ENCODE data around the gene TMEM243. TPM values are rescaled to one million over a fixed set of nuclear protein-coding genes. Genes with fewer than 3 reads are reported as not detected.

TMEM243 gene
- total and polyA plus RNA-seq, 2 of the 4 experiments (the other 2 are of a cell fraction) = 28.7 to 31.1 TPM

GRCh38 chr7:87152112-87152896 is 67.2 kb downstream of the TMEM243 start, which contains the start of gene DMTF1:
TSS of gene DMTF1 (plus strand) at chr7:87152453. CDS start at chr7:87164942, 12,489 bp downstream.
- in situ Hi-C loops (cut with MboI; ENCODE audit: low sequenced_read_pairs) (no loop called here), intact Hi-C loops (cut with micrococcal nuclease) (loop anchor here (1.0 to 10.0 kb wide), 5 partner anchors 67 to 722 kb away; partner anchors contain the start of genes CROT, DBF4, SLC25A40 and TMEM243), dilution Hi-C loops (cut with HindIII; ENCODE audit: low sequenced_read_pairs, unreplicated experiment) (no loop called here)
- no TSS peak for BruUV-seq (replicated peaks)
- TF ChIP-seq, protein P1, sequence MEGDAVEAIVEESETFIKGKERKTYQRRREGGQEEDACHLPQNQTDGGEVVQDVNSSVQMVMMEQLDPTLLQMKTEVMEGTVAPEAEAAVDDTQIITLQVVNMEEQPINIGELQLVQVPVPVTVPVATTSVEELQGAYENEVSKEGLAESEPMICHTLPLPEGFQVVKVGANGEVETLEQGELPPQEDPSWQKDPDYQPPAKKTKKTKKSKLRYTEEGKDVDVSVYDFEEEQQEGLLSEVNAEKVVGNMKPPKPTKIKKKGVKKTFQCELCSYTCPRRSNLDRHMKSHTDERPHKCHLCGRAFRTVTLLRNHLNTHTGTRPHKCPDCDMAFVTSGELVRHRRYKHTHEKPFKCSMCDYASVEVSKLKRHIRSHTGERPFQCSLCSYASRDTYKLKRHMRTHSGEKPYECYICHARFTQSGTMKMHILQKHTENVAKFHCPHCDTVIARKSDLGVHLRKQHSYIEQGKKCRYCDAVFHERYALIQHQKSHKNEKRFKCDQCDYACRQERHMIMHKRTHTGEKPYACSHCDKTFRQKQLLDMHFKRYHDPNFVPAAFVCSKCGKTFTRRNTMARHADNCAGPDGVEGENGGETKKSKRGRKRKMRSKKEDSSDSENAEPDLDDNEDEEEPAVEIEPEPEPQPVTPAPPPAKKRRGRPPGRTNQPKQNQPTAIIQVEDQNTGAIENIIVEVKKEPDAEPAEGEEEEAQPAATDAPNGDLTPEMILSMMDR (conservative IDR thresholded peaks at IDR 0.05; ENCODE audit: low read depth, low read length) = 0 out of 2 replicates have a peak, but pooled peaks have one; percentile 6
- no peak for TF ChIP-seq RFX5 (IDR thresholded peaks at IDR 0.05; ENCODE audit: low read depth, low read length)
- TF ChIP-seq, protein P2, sequence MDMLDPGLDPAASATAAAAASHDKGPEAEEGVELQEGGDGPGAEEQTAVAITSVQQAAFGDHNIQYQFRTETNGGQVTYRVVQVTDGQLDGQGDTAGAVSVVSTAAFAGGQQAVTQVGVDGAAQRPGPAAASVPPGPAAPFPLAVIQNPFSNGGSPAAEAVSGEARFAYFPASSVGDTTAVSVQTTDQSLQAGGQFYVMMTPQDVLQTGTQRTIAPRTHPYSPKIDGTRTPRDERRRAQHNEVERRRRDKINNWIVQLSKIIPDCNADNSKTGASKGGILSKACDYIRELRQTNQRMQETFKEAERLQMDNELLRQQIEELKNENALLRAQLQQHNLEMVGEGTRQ (IDR thresholded peaks at IDR 0.05; ENCODE audit: low read depth, low read length) = no peak
- TF ChIP-seq BHLHE40 (IDR thresholded peaks at IDR 0.05; ENCODE audit: low read depth, low read length) = peak; percentile 84
- peak; percentile 90 for TF ChIP-seq POLR2A (IDR thresholded peaks at IDR 0.05; ENCODE audit: low read depth, low read length)
- peak; percentile 93 for TF ChIP-seq CEBPB (IDR thresholded peaks at IDR 0.05; ENCODE audit: low read depth, low read length)
- TF ChIP-seq MAZ (IDR thresholded peaks at IDR 0.05; ENCODE audit: borderline replicate concordance, low read depth, low read length) = peak; percentile 99
- TF ChIP-seq, protein P3, sequence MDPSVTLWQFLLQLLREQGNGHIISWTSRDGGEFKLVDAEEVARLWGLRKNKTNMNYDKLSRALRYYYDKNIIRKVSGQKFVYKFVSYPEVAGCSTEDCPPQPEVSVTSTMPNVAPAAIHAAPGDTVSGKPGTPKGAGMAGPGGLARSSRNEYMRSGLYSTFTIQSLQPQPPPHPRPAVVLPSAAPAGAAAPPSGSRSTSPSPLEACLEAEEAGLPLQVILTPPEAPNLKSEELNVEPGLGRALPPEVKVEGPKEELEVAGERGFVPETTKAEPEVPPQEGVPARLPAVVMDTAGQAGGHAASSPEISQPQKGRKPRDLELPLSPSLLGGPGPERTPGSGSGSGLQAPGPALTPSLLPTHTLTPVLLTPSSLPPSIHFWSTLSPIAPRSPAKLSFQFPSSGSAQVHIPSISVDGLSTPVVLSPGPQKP (IDR thresholded peaks at IDR 0.05; ENCODE audit: borderline replicate concordance, low read depth, low read length) = 0 out of 2 replicates have a peak, but pooled peaks have one; percentile 17
- peak; percentile 37; the same call in 1 of the 2 replicates for TF ChIP-seq MXI1 (IDR thresholded peaks at IDR 0.05; ENCODE audit: borderline replicate concordance, low read depth, low read length)
- peak within 1 kb of the TSS; percentile 82 for H2AK5ac ChIP-seq (ENCODE audit: low read depth, low read length)
- peak within 1 kb of the TSS; percentile 76 for H4K5ac ChIP-seq (ENCODE audit: low read depth, low read length)
- peak within 1 kb of the TSS; percentile 98 for H2AK9ac ChIP-seq (replicated peaks; ENCODE audit: low read depth, low read length, poor library complexity)
- peak within 1 kb of the TSS; percentile 81 for H3K4me3 ChIP-seq (ENCODE audit: insufficient read depth, low read depth, low read length)
- peak within 1 kb of the TSS; percentile 44 for H2BK120ac ChIP-seq (ENCODE audit: low read depth, low read length)
- peak within 1 kb of the TSS; percentile 90 for H3K4ac ChIP-seq (ENCODE audit: low read depth, low read length)
- H3K79me1 ChIP-seq (ENCODE audit: low read depth in 1 of 2, low read length in 2 of 2) = peaks cover 7 to 9% of the 10 kb centered on the region in 2 experiments; a peak in 2 of 4 replicates
- peak within 1 kb of the TSS; percentile 98 for H3K56ac ChIP-seq (ENCODE audit: extremely low read depth, insufficient read depth, low read length)
- peak within 1 kb of the TSS; percentile 96 for H3K23ac ChIP-seq (ENCODE audit: low read depth, low read length)
- H3K18ac ChIP-seq (ENCODE audit: low read depth, low read length) = peak within 1 kb of the TSS; percentile 83
- H3K27ac ChIP-seq (ENCODE audit: insufficient read depth, low read length) = peak within 1 kb of the TSS; percentile 89
- H2BK15ac ChIP-seq (ENCODE audit: low read depth, low read length) = peak within 1 kb of the TSS; percentile 92; the same call in 2 of the 3 replicates
- H4K91ac ChIP-seq (ENCODE audit: insufficient read depth, low read depth, low read length) = peak within 1 kb of the TSS; percentile 95
- no peaks in the 10 kb centered on the region; the same call in 1 of the 2 replicates for H3K9me1 ChIP-seq (ENCODE audit: insufficient read depth, low read length)
- peak; percentile 93 for DNase-seq
- peak within 1 kb of the TSS; percentile 94 to 97 for H4K8ac ChIP-seq (ENCODE audit: low read depth in 2 of 2, low read length in 2 of 2)
- peak within 1 kb of the TSS; percentile 92 for H3K9ac ChIP-seq (ENCODE audit: low read depth, low read length)
- H3K14ac ChIP-seq (replicated peaks; ENCODE audit: low read depth, low read length) = peak within 1 kb of the TSS; percentile 92
- H3K4me1 ChIP-seq (ENCODE audit: control insufficient read depth, insufficient read depth, low read length) = 0 out of 2 replicates have a peak, but pooled peaks cover 2% of the 10 kb centered on the region
- no peaks in the 10 kb centered on the region for H3K36me3 ChIP-seq (ENCODE audit: control insufficient read depth, insufficient read depth, low read length)
- H4K20me1 ChIP-seq (ENCODE audit: insufficient read depth, low read length) = peaks cover 27% of the 10 kb centered on the region
- CTCF ChIA-PET = interaction anchor here (0.6 to 0.9 kb wide), 2 partner anchors 20 to 262 kb away, joined by 3 read pairs; no protein-coding TSS in a partner anchor
- peak within 1 kb of the TSS; percentile 93 for H2BK5ac ChIP-seq (ENCODE audit: low read depth, low read length, poor library complexity, severe bottlenecking)
- peak; percentile 88 for ATAC-seq (ENCODE audit: low read depth)
- H2AFZ ChIP-seq (replicated peaks; ENCODE audit: low read length, poor library complexity) = peak within 1 kb of the TSS; percentile 100
- no peaks in the 10 kb centered on the region for H3K27me3 ChIP-seq (ENCODE audit: control insufficient read depth, insufficient read depth, low read length)
- H2BK20ac ChIP-seq (ENCODE audit: low read depth, low read length) = 0 out of 2 replicates have a peak within 1 kb of the TSS, but pooled peaks have one; percentile 35
- POLR2A ChIA-PET (ENCODE audit: unreplicated experiment) = interaction anchor here (0.6 kb wide), 2 partner anchors 213 to 244 kb away, joined by 3 read pairs; no protein-coding TSS in a partner anchor
- WGBS, 2 experiments (ENCODE audit: extremely low coverage in 2 of 2, insufficient read length in 1 of 2) = 1% methylated on average over 16 of the region's 71 CpGs; no CpG with 5 or more reads in 1 of the 2 experiments
- H3K9me3 ChIP-seq (ENCODE audit: control insufficient read depth, insufficient read depth, low read length) = no peaks in the 10 kb centered on the region
- H3K4me2 ChIP-seq (ENCODE audit: low read depth, low read length) = peak within 1 kb of the TSS; percentile 97

Data from IMR-90 (cell line).